H9 (cell line): ENCODE data around the gene ACKR4. TPM values are rescaled to one million over a fixed set of nuclear protein-coding genes. Genes with fewer than 3 reads are reported as not detected.
A peak's percentile ranks its signal among the peaks of the same experiment; 100 is the strongest.

Experiments
- DNase-seq: peaks from one replicate; pipeline ENCODE4 v3.0.0-alpha.2; 2017
- H2AFZ ChIP-seq: one replicate; pipeline ENCODE4 v1.6.1; 2013; ENCODE audit warnings: mild to moderate bottlenecking, low read length, control low read depth, moderate library complexity
- H2AK5ac ChIP-seq: 2 replicates; pipeline ENCODE4 v1.6.1; 2013; ENCODE audit warnings: low read length, control low read depth, mixed read lengths; ENCODE audit not compliant: insufficient read length
- H2BK120ac ChIP-seq: one replicate; pipeline ENCODE4 v1.6.1; 2013; ENCODE audit warnings: low read depth, mild to moderate bottlenecking, low read length, control low read depth, inconsistent platforms; ENCODE audit not compliant: poor library complexity, severe bottlenecking
- H2BK12ac ChIP-seq: 2 replicates; pipeline ENCODE4 v1.6.1; 2013; ENCODE audit warnings: low read length, control low read depth, mixed read lengths, low read depth; ENCODE audit not compliant: insufficient read length
- H2BK15ac ChIP-seq: 2 replicates; pipeline ENCODE4 v1.6.1; 2013; ENCODE audit warnings: low read depth, low read length, control low read depth
- H2BK20ac ChIP-seq: one replicate; pipeline ENCODE4 v1.6.1; 2013; ENCODE audit warnings: low read depth, mild to moderate bottlenecking, low read length, control low read depth, inconsistent platforms; ENCODE audit not compliant: poor library complexity, severe bottlenecking
- H2BK5ac ChIP-seq: 2 replicates; pipeline ENCODE4 v1.6.1; 2013; ENCODE audit warnings: low read length, control low read depth, mixed read lengths; ENCODE audit not compliant: insufficient read length
- H3K14ac ChIP-seq: 2 replicates; pipeline ENCODE4 v1.6.1; 2013; ENCODE audit warnings: low read length, control low read depth; ENCODE audit not compliant: insufficient read depth
- H3K18ac ChIP-seq: 2 replicates; pipeline ENCODE4 v1.6.1; 2013; ENCODE audit warnings: low read depth, mild to moderate bottlenecking, mixed read lengths, low read length, control low read depth; ENCODE audit not compliant: insufficient read length
- H3K23ac ChIP-seq: 2 replicates; pipeline ENCODE4 v1.6.1; 2013; ENCODE audit warnings: low read length, control low read depth, mixed read lengths, low read depth; ENCODE audit not compliant: insufficient read length
- H3K23me2 ChIP-seq: 2 replicates; pipeline ENCODE4 v1.6.1; 2013; ENCODE audit warnings: low read depth, mild to moderate bottlenecking, mixed read lengths, low read length, control low read depth; ENCODE audit not compliant: insufficient read length, poor library complexity, severe bottlenecking
- H3K27ac ChIP-seq: 2 replicates; pipeline ENCODE4 v1.5.1; 2013; ENCODE audit warnings: low read length, control low read depth, mixed read lengths, low read depth; ENCODE audit not compliant: insufficient read length
- H3K27me3 ChIP-seq: 2 replicates; pipeline ENCODE4 v1.6.1; 2013; ENCODE audit warnings: low read length, control low read depth, inconsistent platforms; ENCODE audit not compliant: insufficient read depth
- H3K4ac ChIP-seq: 2 replicates; pipeline ENCODE4 v1.6.1; 2013; ENCODE audit warnings: low read depth, mild to moderate bottlenecking, control low read depth, inconsistent platforms, low read length, moderate library complexity
- H3K4me1 ChIP-seq: 2 replicates; pipeline ENCODE4 v1.6.1; 2013; ENCODE audit warnings: low read length, control low read depth, inconsistent platforms; ENCODE audit not compliant: insufficient read depth
- H3K4me2 ChIP-seq: 2 replicates; pipeline ENCODE4 v1.6.1; 2013; ENCODE audit warnings: low read length, control low read depth, mixed read lengths; ENCODE audit not compliant: insufficient read length, insufficient read depth
- H3K56ac ChIP-seq: 2 replicates; pipeline ENCODE4 v1.6.1; 2013; ENCODE audit warnings: low read depth, mild to moderate bottlenecking, mixed read lengths, low read length, control low read depth; ENCODE audit not compliant: insufficient read length
- H3K79me1 ChIP-seq: 2 replicates; pipeline ENCODE4 v1.6.1; 2013; ENCODE audit warnings: low read depth, mild to moderate bottlenecking, moderate library complexity, low read length, control low read depth, inconsistent platforms; ENCODE audit not compliant: insufficient read depth, poor library complexity, severe bottlenecking
- H3K79me2 ChIP-seq: 2 replicates; pipeline ENCODE4 v1.6.1; 2013; ENCODE audit warnings: low read length, control low read depth, inconsistent platforms; ENCODE audit not compliant: insufficient read depth
- H3K9ac ChIP-seq: 2 replicates; pipeline ENCODE4 v1.6.1; 2013; ENCODE audit warnings: low read length, control low read depth, mixed read lengths; ENCODE audit not compliant: insufficient read length; ENCODE audit errors: extremely low read depth
- H3K9me3 ChIP-seq: one replicate; pipeline ENCODE4 v1.6.1; 2013; ENCODE audit warnings: low read depth, low read length, inconsistent platforms; ENCODE audit not compliant: control insufficient read depth
- H3T11ph ChIP-seq: one replicate; pipeline ENCODE4 v1.6.1; 2013; ENCODE audit warnings: mild to moderate bottlenecking, low read length, control low read depth, inconsistent platforms
- H4K20me1 ChIP-seq: one replicate; pipeline ENCODE4 v1.6.1; 2013; ENCODE audit not compliant: control insufficient read depth, insufficient read length, insufficient read depth
- H4K5ac ChIP-seq: 2 replicates; pipeline ENCODE4 v1.6.1; 2013; ENCODE audit warnings: low read depth, mild to moderate bottlenecking, mixed read lengths, low read length, control low read depth; ENCODE audit not compliant: insufficient read length
- H4K8ac ChIP-seq: replicated peaks from 2 replicates; pipeline ENCODE4 v1.6.1; 2013; ENCODE audit warnings: low read length, control low read depth, mixed read lengths, low read depth; ENCODE audit not compliant: insufficient read length
- H4K91ac ChIP-seq: 2 replicates; pipeline ENCODE4 v1.6.1; 2013; ENCODE audit warnings: low read depth, mild to moderate bottlenecking, moderate library complexity, mixed read lengths, low read length, control low read depth; ENCODE audit not compliant: insufficient read length
- H3K27ac Mint-ChIP-seq, 3 experiments: 2 replicates in 2 of 3; 3 replicates in 1 of 3; pipeline ENCODE4 v1.8.0; 2020 to 2021; ENCODE audit warnings: mixed read lengths in 3 of 3, mild to moderate bottlenecking in 1 of 3, moderate library complexity in 1 of 3
- H3K27me3 Mint-ChIP-seq: 2 replicates; pipeline ENCODE4 v1.8.0; 2021; ENCODE audit warnings: low read depth, mild to moderate bottlenecking, moderate library complexity, mixed read lengths
- H3K36me3 Mint-ChIP-seq, 3 experiments: 2 replicates in 2 of 3; 3 replicates in 1 of 3; pipeline ENCODE4 v1.8.0; 2020 to 2021; ENCODE audit warnings: low read depth in 3 of 3, mixed read lengths in 3 of 3; ENCODE audit not compliant: insufficient read depth in 1 of 3
- H3K4me1 Mint-ChIP-seq, 2 experiments: 2 replicates each; pipeline ENCODE4 v1.8.0; 2020; ENCODE audit warnings: mixed read lengths in 2 of 2
- H3K4me3 Mint-ChIP-seq, 2 experiments: 2 replicates in 1 of 2; 3 replicates in 1 of 2; pipeline ENCODE4 v1.8.0; 2020 to 2021; ENCODE audit warnings: mild to moderate bottlenecking in 2 of 2, mixed read lengths in 2 of 2, moderate library complexity in 1 of 2
- H3K9me3 Mint-ChIP-seq, 2 experiments: 2 replicates in 1 of 2; 3 replicates in 1 of 2; pipeline ENCODE4 v1.8.0; 2020; ENCODE audit warnings: mild to moderate bottlenecking in 2 of 2, mixed read lengths in 2 of 2, moderate library complexity in 1 of 2
- CTCF ChIP-seq: fragments of 200-600 bp; sonication (generic); conservative IDR thresholded peaks from 3 replicates; pipeline ENCODE4 v1.8.0; 2021; ENCODE audit warnings: antibody characterized with exemption, mild to moderate bottlenecking
- WGBS: extraction: QIAGEN DNeasy Blood & Tissue Kit; methylation state at CpG from one replicate; pipeline ENCODE4 v1.1.7; 2013; ENCODE audit warnings: missing lambda C conversion rate, low lambda C conversion rate, mixed read lengths; ENCODE audit not compliant: insufficient read length; ENCODE audit errors: extremely low coverage; 5-methylcytosine and 5-hydroxymethylcytosine counted together
- total RNA-seq: library from RNA; stranded (reverse); gene quantifications from 2 replicates; pipeline ENCODE4 v1.2.1, GENCODE V29; 2021

Gene ACKR4
- total RNA-seq, 1 experiment from 2014 or later: not detected

DNA sequence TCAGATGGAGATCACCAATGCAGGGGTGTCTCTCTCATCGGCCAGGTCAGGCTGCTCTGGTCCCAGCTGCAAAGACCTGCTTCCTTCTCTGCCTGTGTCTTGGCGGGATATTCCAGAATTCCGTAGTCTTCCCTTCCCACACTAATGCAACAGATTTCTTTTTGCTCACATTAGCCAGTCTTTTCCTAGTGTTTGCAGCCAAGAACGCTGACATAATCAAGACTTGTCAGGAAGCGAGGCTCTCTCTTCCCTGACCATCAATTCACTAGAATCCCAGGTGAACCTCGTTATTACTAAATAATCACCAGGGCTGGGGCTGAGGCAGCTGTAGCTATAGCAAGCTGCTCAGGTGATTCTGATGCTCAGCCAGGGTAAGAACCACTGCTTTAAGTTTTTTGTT is 43.2 kb upstream of the ACKR4 start:
- H3K18ac ChIP-seq: no peak overlapping the region
- TF ChIP-seq CTCF: no peak
- 0 out of 7 replicates have a peak overlapping the region, but pooled peaks of 1 of the 3 experiments have one; percentile 52 for H3K27ac Mint-ChIP-seq
- no peaks in the 10 kb centered on the region for H4K20me1 ChIP-seq
- no peak overlapping the region for H3K27ac ChIP-seq
- H3K79me2 ChIP-seq: no peaks in the 10 kb centered on the region
- H4K91ac ChIP-seq: no peak overlapping the region
- H2BK12ac ChIP-seq: no peak overlapping the region
- no peak overlapping the region for H2BK15ac ChIP-seq
- no peak overlapping the region for H3K4me2 ChIP-seq
- no peak overlapping the region for H2AFZ ChIP-seq
- H2BK120ac ChIP-seq: no peak overlapping the region
- WGBS: no CpG with 5 or more reads among the region's 6 CpGs
- no peak overlapping the region for H3K9ac ChIP-seq
- H2BK5ac ChIP-seq: no peak overlapping the region
- H4K8ac ChIP-seq: no peak overlapping the region
- H2BK20ac ChIP-seq: no peak overlapping the region
- H3K27me3 Mint-ChIP-seq: no peaks in the 10 kb centered on the region
- H3K4ac ChIP-seq: no peak overlapping the region
- no peaks in the 10 kb centered on the region for H3K27me3 ChIP-seq
- H3K9me3 Mint-ChIP-seq: no peaks in the 10 kb centered on the region
- no peaks in the 10 kb centered on the region for H3K9me3 ChIP-seq
- no peak overlapping the region for H4K5ac ChIP-seq
- H3K4me3 Mint-ChIP-seq: no peak overlapping the region
- H3K23ac ChIP-seq: no peak overlapping the region
- H3K4me1 Mint-ChIP-seq: peaks cover 21 to 30% of the 10 kb centered on the region in 2 experiments
- H3K79me1 ChIP-seq: no peaks in the 10 kb centered on the region
- H2AK5ac ChIP-seq: no peak overlapping the region
- no peak overlapping the region for H3T11ph ChIP-seq
- no peak for DNase-seq
- peaks cover 0 to 4% (median 0%) of the 10 kb centered on the region in 3 experiments; a peak in 2 of 7 replicates for H3K36me3 Mint-ChIP-seq
- H3K56ac ChIP-seq: no peak overlapping the region
- peaks cover 8% of the 10 kb centered on the region; the same call in 1 of the 2 replicates for H3K4me1 ChIP-seq
- no peaks in the 10 kb centered on the region for H3K23me2 ChIP-seq
- no peak overlapping the region for H3K14ac ChIP-seq
